ENCODE results near the gene ZFP36. TPM values are rescaled to one million over a fixed set of nuclear protein-coding genes. Genes with fewer than 3 reads are reported as not detected.

The ZFP36 gene
- total RNA-seq, 2 donors from 2014 or later: 16.1 to 23.4 TPM

GRCh38 chr19:39436350-39436716 is 29.7 kb downstream of the ZFP36 start:
- Histone ChIP-seq H3K27me3 (ENCODE audit: control insufficient read depth, insufficient read depth, low read length, poor library complexity, severe bottlenecking) (no peaks in the 10 kb centered on the region), H3K9ac (ENCODE audit: extremely low read depth, low read length, poor library complexity, severe bottlenecking) (peak overlapping the region; percentile 81), H3K4me1 (ENCODE audit: control insufficient read depth, insufficient read depth, low read length) (no peaks in the 10 kb centered on the region), H3K9me3 (ENCODE audit: control insufficient read depth, low read length) (no peaks in the 10 kb centered on the region), H3K36me3 (ENCODE audit: control insufficient read depth, insufficient read depth, low read length) (peaks cover 31% of the 10 kb centered on the region), H3K27ac (ENCODE audit: low read depth, low read length) (peak overlapping the region; percentile 75), H3K4me3 (ENCODE audit: low read length) (peak overlapping the region; percentile 99)
- WGBS, 2 experiments (ENCODE audit: insufficient coverage in 1 of 2, insufficient read length in 1 of 2): 9 to 18% methylated on average over 2 of the region's 2 CpGs
- no peak for DNase-seq
- Mint-ChIP-seq H3K9me3 (no peaks in the 10 kb centered on the region), H3K4me1 (peaks cover 19% of the 10 kb centered on the region), H3K27ac (peak overlapping the region; percentile 90), H3K36me3 (ENCODE audit: low read depth) (peaks cover 36% of the 10 kb centered on the region), H3K27me3 (ENCODE audit: insufficient read depth) (no peaks in the 10 kb centered on the region), H3K4me3 (peak overlapping the region; percentile 100)
- TF ChIP-seq CTCF (conservative IDR thresholded peaks at IDR 0.05): no peak

GRCh38 chr19:39438270-39438934 is 31.8 kb downstream of the ZFP36 start:
- peak overlapping the region; percentile 100 for H3K4me3 Mint-ChIP-seq
- H3K36me3 Mint-ChIP-seq (ENCODE audit: low read depth): peaks cover 22% of the 10 kb centered on the region
- no peak for TF ChIP-seq CTCF (conservative IDR thresholded peaks at IDR 0.05)
- H3K36me3 ChIP-seq (ENCODE audit: control insufficient read depth, insufficient read depth, low read length): peaks cover 15% of the 10 kb centered on the region
- H3K4me1 Mint-ChIP-seq: peaks cover 19% of the 10 kb centered on the region
- H3K27ac ChIP-seq (ENCODE audit: low read depth, low read length): no peak overlapping the region
- H3K27me3 ChIP-seq (ENCODE audit: control insufficient read depth, insufficient read depth, low read length, poor library complexity, severe bottlenecking): no peaks in the 10 kb centered on the region
- no peak for DNase-seq
- no peaks in the 10 kb centered on the region for H3K9me3 Mint-ChIP-seq
- WGBS, 2 experiments (ENCODE audit: insufficient coverage in 1 of 2, insufficient read length in 1 of 2): 88 to 89% methylated on average over 6 to 8 of the region's 9 CpGs
- peaks cover 8% of the 10 kb centered on the region for H3K27me3 Mint-ChIP-seq (ENCODE audit: insufficient read depth)
- H3K9ac ChIP-seq (ENCODE audit: extremely low read depth, low read length, poor library complexity, severe bottlenecking): no peak overlapping the region
- H3K9me3 ChIP-seq (ENCODE audit: control insufficient read depth, low read length): no peaks in the 10 kb centered on the region
- no peak overlapping the region for H3K27ac Mint-ChIP-seq
- H3K4me3 ChIP-seq (ENCODE audit: low read length): no peak overlapping the region
- H3K4me1 ChIP-seq (ENCODE audit: control insufficient read depth, insufficient read depth, low read length): no peaks in the 10 kb centered on the region

GRCh38 chr19:39444598-39445195 is 38.0 kb downstream of the ZFP36 start:
- Histone ChIP-seq H3K27me3 (ENCODE audit: control insufficient read depth, insufficient read depth, low read length, poor library complexity, severe bottlenecking) (no peaks in the 10 kb centered on the region), H3K4me1 (ENCODE audit: control insufficient read depth, insufficient read depth, low read length) (no peaks in the 10 kb centered on the region), H3K4me3 (ENCODE audit: low read length) (peak overlapping the region; percentile 97), H3K27ac (ENCODE audit: low read depth, low read length) (peak overlapping the region; percentile 87), H3K9me3 (ENCODE audit: control insufficient read depth, low read length) (no peaks in the 10 kb centered on the region), H3K36me3 (ENCODE audit: control insufficient read depth, insufficient read depth, low read length) (peaks cover 20% of the 10 kb centered on the region), H3K9ac (ENCODE audit: extremely low read depth, low read length, poor library complexity, severe bottlenecking) (peak overlapping the region; percentile 96)
- DNase-seq: no peak
- peak overlapping the region; percentile 95 for H3K4me3 Mint-ChIP-seq
- peaks cover 8% of the 10 kb centered on the region for H3K27me3 Mint-ChIP-seq (ENCODE audit: insufficient read depth)
- peaks cover 25% of the 10 kb centered on the region for H3K36me3 Mint-ChIP-seq (ENCODE audit: low read depth)
- H3K4me1 Mint-ChIP-seq: peaks cover 10% of the 10 kb centered on the region
- WGBS, 2 experiments (ENCODE audit: insufficient coverage in 1 of 2, insufficient read length in 1 of 2): 17% methylated on average over 5 to 17 of the region's 17 CpGs
- peak overlapping the region; percentile 94 for H3K27ac Mint-ChIP-seq
- TF ChIP-seq CTCF (conservative IDR thresholded peaks at IDR 0.05): no peak
- H3K9me3 Mint-ChIP-seq: no peaks in the 10 kb centered on the region

Data from endodermal cell (in vitro differentiated cells).